Measurements from ENCODE around the gene SLC22A31.

The SLC22A31 gene

DNA sequence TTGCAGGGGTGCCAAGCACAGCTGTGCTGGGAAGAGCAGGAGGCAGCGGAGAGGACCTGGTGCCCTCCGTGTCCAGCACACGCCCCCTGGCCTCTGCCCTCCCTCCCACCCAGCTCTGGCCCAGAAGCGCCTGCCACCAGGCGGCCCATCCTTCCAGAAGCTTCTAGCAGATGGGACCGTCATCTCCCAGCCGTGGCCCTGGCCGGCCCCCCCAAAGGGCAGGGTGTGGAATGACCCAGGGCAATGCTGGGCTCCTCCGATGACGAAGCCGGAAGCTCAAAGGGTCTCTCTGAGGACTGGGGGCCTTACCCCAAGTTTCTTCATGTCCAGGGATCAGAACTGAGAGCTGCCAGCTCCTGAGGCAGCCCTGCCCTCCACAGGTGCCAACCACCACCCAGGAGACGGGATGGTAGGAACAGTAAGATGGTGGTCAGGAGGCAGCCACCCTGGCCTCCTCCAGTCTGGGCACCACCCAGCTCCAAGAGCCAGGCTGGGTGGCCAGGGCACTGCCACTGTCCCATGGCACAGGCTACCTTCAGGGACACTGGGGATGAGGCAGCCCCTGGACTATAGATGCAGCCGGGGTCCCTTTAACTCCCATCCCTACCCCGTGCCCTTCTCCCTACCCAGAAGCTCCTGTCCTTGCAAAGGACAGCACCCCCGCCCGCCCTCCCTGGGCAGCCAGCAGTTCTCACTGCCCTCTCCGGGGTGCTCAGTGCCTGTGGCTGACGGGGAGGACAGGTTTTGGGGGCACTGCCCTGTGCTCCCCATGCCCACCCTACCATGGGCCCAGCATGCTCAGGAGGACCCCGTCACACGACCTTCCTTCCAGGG is 35.3 kb downstream of the SLC22A31 start:
- DNase-seq: no peak

DNA sequence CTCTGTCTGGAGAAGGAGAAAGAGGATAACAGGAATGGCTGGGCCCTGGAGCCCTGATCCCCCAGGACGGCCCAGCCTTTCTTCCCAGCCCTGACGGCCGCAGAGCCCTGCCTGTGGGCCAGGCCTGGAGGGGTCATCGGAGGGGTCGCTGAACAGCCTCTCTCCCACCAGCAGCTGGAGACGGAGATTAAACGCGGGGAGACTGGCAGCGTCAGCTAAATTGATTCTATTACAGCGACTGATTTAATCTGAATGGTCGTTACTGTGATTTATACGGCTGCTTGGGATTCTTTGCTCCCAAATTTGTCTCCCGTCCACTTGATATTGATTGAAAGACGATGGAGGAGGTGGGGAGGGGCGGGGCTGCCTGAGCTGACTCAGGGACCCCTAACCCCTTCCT is 35.9 kb downstream of the SLC22A31 start:
- no peak for DNase-seq

- DNase-seq: no peak
Observed at GRCh38 chr16:89163297-89163696, 37.0 kb downstream of the SLC22A31 start.

DNA sequence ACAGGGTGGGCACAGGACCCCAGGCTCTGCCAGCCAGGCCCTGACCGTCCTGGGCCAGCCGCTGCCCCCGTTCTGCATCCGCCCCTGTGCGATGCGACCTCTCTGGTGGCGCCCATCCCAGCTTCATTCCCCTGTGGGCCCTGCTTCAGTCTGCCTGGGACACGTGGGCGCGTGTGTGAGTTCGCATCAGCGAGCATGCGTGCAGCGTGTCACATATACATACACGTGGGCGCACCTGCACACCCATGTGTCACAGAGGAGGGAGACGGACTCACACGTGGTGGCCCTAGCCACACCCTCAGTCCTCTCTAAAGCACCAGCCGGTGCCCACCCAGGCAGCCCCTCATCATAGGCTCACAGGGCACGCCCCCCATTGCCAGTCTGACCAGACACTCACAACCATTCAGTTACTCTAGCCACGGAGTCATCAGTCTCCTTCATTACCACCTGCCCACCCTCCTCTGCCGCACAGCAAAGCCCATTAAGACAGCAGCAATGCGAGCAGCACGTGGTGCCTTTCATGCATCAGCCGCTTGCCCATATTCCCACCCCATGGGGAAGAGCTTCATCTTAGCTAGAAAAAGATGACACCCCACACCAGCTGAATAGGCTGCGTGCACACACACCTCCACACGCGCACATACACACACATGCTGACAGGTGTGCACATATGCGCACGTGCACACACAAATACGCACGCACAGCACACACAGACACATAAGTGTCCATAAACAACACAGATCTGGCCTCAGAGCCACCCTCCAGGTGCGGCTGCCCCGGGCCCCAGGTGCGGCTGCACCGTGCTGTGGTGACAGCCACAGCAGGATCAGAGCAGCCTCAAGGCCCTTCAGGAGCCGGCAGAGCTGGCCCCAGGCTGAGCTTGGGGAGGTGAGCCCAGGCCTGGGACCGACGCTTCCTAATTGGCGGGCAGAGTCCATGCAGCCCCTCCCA is 38.3 kb downstream of the SLC22A31 start:
- DNase-seq: no peak

DNA sequence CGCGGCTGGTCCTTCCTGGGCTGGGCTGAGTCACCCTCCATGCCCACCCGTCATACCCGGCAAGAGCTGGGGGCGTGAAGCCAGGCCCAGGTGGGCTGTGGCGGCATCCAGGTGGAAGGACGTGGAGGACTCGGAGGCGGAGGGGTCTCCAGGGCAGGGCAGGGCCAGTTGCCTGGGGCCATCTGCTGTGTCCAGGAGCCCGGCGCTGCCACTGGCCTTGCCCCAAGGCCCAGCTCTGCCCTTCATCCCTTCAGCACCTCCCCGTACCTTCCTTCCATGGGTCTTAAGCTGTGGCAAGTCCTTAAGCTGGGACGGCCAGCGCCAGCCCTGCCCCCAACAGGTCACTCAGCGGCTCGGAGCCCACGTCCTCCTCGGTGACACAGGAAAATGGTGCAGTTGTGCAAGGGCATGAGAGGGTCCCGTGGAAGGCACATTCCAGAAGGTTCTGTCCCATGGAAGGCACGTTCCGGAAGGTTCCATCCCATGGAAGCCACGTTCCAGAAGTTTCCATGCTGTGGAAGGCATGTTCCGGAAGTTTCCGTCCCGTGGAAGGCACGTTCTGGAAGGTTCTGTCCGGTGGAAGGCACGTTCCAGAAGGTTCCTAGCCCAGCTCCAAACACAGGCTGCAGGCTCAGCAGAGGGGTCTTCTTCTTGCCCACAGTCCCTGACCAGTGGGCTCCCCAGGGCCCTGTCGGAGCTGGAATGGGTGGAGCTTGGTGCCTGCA is 39.2 kb downstream of the SLC22A31 start:
- DNase-seq: no peak

DNA sequence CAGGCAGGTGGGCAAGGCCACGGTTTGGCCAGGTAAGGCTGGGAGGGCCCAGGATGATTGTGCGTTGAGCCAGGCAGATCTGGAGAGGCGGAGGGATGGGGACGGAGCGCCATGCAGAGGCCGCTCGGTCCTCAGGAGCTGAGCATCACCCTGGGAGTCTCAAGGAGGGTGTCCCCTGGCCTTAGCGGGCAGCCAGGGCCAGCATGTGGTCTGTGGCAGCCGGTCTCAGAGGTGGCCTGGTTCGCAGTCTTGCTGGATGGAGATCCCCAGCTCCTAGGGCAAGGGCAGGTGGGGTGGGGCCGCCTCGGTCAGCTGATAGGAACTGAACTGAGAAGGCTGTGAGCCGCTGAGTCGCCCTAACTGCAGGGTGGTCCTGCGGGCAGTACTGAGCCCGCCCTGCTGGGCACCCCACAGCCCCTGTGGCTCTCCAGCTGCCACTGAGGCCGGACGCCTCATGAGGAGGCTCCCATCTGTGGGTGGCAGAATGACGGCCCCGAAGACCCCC is 40.4 kb downstream of the SLC22A31 start:
- no peak for DNase-seq

DNA sequence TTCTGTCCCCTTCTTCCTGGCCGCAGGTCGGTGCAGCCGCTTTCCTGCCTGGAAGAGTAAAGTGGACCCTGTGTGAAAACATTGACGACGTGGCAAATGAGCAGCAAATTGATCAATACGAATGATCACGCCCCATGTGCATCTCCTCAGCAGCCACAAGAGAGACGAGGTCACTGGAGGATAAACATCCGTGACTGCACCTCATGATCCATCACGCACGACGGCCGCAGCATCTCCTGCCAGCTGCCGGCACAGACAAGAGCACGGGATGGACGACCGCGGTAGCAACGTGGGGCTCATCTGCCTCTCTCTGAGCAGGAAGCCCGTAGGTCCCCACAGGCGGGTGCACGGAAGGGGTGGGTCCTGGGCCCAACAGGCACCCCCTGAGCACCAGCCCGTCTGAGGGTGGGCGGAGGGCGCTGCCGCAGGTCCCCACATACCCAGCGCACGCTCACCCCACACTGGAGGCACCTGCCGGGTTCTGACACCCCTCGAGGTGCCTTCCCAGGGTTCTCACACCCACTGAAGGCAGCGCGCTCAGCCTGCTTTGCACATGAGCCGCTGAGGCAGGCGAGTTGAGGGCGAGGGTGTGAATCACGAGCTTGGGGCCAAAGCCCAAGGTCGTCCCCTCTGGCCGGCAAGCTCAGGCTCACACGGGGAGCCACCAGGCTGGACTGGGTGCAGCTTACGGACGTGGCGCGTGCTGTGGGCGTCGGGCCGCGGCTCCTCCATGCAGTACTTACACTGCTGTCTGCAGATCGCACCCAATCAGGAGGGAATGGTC is 41.1 kb downstream of the SLC22A31 start:
- DNase-seq: no peak

DNA sequence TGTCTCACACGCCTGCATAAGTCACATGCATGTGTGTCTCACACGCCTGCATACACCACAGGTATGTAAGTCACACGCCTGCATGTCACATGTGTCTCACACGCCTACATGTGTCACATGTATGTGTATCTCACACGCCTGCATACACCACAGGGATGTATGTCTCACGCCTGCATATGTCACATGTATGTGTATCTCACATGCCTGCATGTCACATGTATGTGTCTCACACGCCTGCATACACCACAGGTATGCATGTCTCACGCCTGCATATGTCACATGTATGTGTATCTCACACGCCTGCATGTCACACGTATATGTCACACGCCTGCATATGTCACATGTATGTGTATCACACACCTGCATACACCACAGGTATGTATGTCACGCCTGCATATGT is 42.6 kb downstream of the SLC22A31 start:
- DNase-seq: no peak

- DNase-seq: no peak
Observed at GRCh38 chr16:89156740-89157645, 43.3 kb downstream of the SLC22A31 start.

GRCh38 chr16:89155851-89156739 is 44.2 kb downstream of the SLC22A31 start:
- no peak for DNase-seq

DNA sequence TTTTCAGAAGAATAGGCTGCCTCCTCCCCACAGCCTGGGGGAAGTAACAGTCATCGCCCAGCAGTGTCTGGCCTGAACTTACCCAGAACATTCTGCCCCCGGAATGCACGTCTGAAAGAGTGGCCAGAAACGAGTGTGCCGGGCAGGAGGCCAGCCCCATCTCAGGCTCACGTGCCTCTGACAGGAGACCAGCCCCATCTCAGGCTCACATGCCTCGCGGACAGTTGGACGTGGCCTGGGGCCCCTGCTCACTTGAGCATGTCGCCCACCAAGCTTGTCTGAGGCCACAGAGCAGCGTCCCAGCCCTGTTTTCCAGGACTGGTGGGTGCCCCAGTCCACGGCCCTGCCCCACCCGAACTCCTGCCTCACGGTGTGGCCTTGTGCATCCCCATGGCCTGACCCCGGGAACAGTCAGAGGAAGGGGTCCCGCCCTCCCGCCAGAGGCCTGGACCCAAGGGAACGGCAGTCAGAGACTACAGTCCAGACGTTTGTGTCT is 45.1 kb downstream of the SLC22A31 start:
- DNase-seq: no peak

DNA sequence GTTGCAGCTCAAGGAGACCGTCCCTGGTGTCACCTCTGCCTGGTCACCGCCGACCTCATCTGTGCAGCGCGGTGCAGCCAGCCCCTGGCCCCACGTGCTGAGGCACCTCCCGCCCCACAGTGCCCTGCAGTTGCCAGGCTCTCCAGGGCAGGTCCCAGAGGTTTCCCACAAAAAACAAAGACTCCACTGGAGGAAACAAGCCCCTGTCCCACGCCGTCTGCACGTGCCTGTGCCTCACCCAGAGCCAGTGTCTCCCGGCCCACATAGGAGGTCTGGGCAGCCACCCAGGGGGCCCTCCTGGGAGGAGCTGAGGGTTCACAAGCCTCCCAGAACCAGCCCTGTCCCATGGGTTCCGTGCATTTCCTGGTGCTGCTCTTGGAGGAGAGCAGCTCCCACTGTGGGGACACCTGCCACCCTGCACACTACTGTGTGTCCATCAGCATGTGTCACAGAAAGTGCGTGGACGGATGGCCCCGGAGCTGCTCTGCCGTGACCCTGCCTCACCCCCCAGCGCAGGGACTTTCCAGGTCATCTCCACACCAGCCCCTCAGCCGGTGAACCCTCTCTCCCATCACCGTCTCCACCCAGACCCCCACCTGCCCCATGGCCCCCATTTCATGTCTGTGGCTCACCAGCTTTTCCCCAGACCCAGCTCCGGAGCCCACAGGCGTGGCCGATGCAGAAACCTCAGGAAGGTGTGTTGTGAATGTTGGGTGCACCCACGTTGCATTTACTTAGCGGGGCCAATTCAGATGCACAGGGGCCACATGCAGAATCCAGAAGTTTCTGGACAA is 45.8 kb downstream of the SLC22A31 start:
- no peak for DNase-seq

DNA sequence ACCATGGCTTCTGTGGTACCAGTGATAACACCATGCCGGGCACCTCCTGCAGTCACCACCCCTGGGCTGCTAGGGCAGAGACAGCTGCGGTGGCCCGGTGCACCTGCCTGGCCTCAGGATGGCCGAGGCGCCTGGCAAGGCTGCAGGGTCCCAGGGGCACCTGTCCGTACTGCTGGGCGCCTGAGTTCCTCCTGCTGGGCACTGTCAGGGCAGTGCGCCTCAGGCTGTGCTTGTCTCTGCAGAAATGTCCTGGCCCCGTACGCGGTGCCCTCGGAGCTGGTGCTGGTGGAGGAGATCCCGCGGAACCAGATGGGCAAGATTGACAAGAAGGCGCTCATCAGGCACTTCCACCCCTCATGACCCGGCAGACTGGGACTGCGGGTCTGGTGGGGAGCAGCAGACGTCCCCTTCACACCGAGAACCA is 46.5 kb downstream of the SLC22A31 start:
- no peak for DNase-seq

- no peak for DNase-seq
Observed at GRCh38 chr16:89152831-89153700, 47.3 kb downstream of the SLC22A31 start.

DNA sequence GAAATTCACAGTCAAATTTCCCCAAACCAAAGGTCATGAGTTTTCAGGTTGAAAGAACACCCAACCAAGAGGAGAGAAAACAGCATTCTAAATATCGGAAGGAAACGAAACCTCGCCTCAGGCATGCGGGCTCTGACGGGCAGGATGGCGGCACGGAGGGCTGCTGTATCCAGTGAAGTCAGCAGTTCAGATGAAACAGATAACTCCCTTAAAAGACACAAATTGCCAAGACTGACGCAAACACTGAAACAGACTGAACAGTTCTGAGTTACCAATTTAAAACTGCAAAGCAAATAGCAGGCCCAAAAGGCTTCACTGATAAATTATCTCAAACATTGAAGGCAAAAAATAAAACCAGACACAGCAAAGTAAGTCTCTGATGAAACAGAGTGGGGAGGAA is 49.4 kb downstream of the SLC22A31 start:
- no peak for DNase-seq

- DNase-seq: no peak
Observed at GRCh38 chr16:89150090-89150835, 50.1 kb downstream of the SLC22A31 start.

GRCh38 chr16:89149386-89149785 is 51.0 kb downstream of the SLC22A31 start:
- DNase-seq: no peak

All from activated CD4-positive, alpha-beta T cell treated with anti-CD3 and anti-CD28 coated beads for 4 hours (primary cell).